Measurements from ENCODE around the gene P4HB.

P4HB gene

DNA sequence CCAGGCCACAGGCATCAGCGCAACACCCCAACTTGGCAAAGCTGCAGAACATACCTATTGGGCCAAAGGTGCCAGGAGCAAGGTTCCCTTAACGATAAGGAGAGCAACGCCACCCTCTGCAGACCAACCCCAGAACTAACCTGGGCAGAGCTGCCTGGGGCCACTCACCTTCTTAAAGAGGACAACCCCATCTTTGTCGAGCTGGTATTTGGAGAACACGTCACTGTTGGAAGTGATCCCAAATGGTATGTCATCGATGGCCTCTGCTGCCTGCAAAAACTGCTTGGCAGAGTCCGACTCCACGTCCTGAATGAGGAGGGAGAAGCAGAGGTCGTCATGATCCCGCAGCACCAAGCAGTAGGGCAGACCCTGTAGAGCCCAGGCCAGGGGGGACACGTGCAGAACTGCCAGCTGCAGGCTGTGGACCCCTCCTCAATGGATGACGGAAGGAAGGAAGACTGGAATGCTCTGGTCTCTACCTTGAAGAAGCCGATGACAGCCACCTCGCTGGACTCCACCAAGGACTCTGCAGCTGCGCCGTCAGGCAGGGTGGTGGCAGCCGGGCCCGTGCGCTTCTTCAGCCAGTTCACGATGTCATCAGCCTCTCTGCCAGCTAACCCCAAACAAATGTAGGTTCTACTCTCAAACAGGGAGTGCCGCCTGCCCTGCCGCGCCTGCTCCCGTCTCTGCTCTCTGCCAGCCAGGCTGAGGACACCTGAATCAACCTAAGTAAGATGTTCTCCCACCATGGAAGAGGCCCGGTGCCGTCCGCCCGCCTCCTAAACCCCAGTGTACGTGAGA is 5.2 kb downstream of the P4HB start:
- Mint-ChIP-seq H3K4me3 (peak overlapping the region in 1 of 3 experiments; percentile 56), H3K36me3 (ENCODE audit: low read depth) (peaks cover 56% of the 10 kb centered on the region), H3K4me1 (peaks cover 7% of the 10 kb centered on the region), H3K27ac (no peak overlapping the region), H3K27me3 (ENCODE audit: low read depth) (no peaks in the 10 kb centered on the region), H3K9me3 (no peaks in the 10 kb centered on the region)
- TF ChIP-seq, protein P1, sequence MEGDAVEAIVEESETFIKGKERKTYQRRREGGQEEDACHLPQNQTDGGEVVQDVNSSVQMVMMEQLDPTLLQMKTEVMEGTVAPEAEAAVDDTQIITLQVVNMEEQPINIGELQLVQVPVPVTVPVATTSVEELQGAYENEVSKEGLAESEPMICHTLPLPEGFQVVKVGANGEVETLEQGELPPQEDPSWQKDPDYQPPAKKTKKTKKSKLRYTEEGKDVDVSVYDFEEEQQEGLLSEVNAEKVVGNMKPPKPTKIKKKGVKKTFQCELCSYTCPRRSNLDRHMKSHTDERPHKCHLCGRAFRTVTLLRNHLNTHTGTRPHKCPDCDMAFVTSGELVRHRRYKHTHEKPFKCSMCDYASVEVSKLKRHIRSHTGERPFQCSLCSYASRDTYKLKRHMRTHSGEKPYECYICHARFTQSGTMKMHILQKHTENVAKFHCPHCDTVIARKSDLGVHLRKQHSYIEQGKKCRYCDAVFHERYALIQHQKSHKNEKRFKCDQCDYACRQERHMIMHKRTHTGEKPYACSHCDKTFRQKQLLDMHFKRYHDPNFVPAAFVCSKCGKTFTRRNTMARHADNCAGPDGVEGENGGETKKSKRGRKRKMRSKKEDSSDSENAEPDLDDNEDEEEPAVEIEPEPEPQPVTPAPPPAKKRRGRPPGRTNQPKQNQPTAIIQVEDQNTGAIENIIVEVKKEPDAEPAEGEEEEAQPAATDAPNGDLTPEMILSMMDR (IDR thresholded peaks at IDR 0.05; ENCODE audit: unreplicated experiment in 3 of 3), result no peak

DNA sequence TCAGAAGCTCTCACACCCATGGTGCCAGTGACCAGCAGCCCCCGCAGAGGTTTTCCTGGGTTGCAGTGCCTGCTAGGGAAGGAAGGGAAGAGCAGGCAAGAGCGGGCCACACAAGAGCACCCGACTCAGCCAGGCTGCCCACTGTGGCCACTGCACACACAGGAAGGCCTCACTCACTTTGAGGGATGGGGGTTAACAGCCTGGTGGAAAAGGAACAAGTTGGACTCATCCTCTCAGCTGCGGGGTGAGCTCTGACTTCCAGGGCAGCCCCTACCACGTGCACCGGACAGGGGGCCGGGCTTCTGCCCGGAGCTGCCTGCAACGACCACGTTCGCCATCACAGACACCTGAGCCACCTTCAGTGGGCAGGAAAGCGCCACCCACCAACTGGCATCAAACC is 8.1 kb downstream of the P4HB start:
- Mint-ChIP-seq H3K4me3 (no peak overlapping the region), H3K27ac (no peak overlapping the region), H3K36me3 (ENCODE audit: low read depth) (peaks cover 44% of the 10 kb centered on the region), H3K27me3 (ENCODE audit: low read depth) (no peaks in the 10 kb centered on the region), H3K4me1 (no peaks in the 10 kb centered on the region), H3K9me3 (no peaks in the 10 kb centered on the region)
- TF ChIP-seq, protein P1 (IDR thresholded peaks at IDR 0.05; ENCODE audit: unreplicated experiment in 3 of 3), result no peak

DNA sequence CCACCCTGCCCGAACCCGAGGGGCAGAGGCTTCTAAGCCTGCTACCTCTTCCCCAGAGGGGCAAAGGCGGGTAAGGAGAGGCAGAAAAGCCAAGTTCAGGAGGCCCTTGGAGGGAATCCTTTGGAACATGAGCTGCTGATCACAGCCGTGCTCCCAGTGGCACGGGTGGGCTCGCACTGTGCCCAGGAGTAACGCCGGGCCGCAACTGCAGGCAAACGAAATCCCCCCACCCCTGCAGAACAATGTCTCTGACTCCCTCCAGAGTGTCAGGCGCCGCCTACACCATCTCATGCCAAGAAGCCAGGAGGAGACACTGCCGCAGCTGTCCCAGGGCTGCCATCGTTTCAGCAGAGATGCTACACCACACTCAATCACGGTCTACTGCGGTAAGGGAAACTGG is 8.9 kb downstream of the P4HB start:
- Mint-ChIP-seq H3K9me3 (no peaks in the 10 kb centered on the region), H3K27ac (no peak overlapping the region), H3K4me3 (no peak overlapping the region), H3K27me3 (ENCODE audit: low read depth) (no peaks in the 10 kb centered on the region), H3K36me3 (ENCODE audit: low read depth) (peaks cover 46% of the 10 kb centered on the region), H3K4me1 (no peaks in the 10 kb centered on the region)
- TF ChIP-seq, protein P1 (IDR thresholded peaks at IDR 0.05; ENCODE audit: unreplicated experiment in 3 of 3), result no peak

DNA sequence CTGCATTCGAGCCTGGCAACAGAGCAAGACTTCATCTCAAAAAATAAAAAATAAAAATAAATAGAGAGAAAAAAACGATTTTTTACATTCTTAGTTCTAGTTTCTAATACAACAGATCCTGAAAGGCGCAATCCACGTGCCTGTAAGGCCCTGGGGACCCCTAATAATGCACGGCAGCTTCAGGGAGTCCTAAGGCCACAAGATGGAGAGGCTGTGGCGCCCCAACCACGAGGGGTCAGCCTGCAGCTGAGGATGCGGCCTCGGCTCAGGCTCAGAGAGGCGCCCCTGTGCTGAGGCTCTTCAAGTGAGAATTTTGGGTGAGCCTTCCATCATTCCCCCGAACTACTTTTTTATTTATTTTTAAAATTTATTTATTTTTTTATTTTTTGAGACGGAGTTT is 10.9 kb downstream of the P4HB start:
- no peaks in the 10 kb centered on the region for H3K27me3 Mint-ChIP-seq (ENCODE audit: low read depth)
- H3K4me1 Mint-ChIP-seq, result no peaks in the 10 kb centered on the region
- peaks cover 50% of the 10 kb centered on the region for H3K36me3 Mint-ChIP-seq (ENCODE audit: low read depth)
- no peaks in the 10 kb centered on the region for H3K9me3 Mint-ChIP-seq
- H3K27ac Mint-ChIP-seq, result no peak overlapping the region
- no peak overlapping the region for H3K4me3 Mint-ChIP-seq
- TF ChIP-seq, protein P1 (IDR thresholded peaks at IDR 0.05; ENCODE audit: unreplicated experiment in 3 of 3), result no peak

DNA sequence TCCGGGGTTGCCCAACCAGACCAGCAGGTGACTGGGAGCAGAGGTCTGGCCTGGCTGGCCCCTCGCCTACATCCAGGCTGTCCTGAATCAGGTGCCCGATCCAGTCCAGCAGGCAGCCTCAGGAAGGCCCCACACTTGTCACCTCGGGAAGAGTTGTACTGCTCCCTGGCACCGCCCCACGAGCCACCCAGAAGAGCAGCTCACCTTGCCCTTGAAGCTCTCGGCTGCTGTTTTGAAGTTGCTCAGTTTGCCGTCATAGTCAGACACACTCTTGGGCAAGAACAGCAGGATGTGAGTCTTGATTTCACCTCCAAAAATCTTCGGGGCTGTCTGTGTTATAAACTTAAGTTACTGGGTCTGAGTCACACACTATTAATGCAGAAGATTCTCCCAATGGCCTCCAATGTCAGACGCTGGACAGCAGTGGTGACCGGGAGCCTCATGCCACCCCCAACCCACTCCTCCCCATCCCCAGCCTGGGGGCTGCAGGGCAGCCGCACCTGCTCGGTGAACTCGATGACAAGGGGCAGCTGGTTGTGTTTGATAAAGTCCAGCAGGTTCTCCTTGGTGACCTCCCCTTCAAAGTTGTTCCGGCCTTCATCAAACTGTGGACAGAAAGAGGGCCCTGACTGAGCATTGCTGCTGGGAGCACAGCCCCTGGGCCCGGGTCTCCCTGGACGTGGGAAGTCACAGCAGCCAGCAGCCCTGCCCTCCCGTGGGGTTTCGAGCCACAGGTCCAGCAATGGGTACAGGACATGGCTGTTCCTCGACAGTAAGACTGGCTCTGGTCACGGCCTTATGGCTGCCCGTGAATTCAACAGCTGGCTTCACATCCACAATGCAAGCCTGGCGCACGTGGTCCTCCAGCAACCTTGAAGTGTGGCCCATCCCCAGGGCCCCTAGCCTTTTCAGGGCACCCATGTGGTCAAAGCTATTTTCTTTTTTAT is 13.3 kb downstream of the P4HB start:
- Mint-ChIP-seq H3K4me3 (no peak overlapping the region), H3K36me3 (ENCODE audit: low read depth) (peaks cover 34% of the 10 kb centered on the region), H3K4me1 (no peaks in the 10 kb centered on the region), H3K27me3 (ENCODE audit: low read depth) (no peaks in the 10 kb centered on the region), H3K9me3 (no peaks in the 10 kb centered on the region), H3K27ac (no peak overlapping the region)
- TF ChIP-seq, protein P1 (IDR thresholded peaks at IDR 0.05; ENCODE audit: unreplicated experiment in 3 of 3), result no peak
